ENCODE results near the gene TACC3.

Gene TACC3

GRCh38 chr4:1753294-1753696, 32.0 kb downstream of the TACC3 start:
- TF ChIP-seq CTCF (IDR thresholded peaks at IDR 0.05; ENCODE audit: borderline replicate concordance, control extremely low read depth, extremely low read depth, insufficient read depth, missing control alignments) = no peak
- no peak for DNase-seq (ENCODE audit: low spot score)
- in situ Hi-C loops (cut with MboI; ENCODE audit: low sequenced_read_pairs, unreplicated experiment) = no loop called here

GRCh38 chr4:1753697-1754311, 32.5 kb downstream of the TACC3 start:
- in situ Hi-C loops (cut with MboI; ENCODE audit: low sequenced_read_pairs, unreplicated experiment) = no loop called here
- no peak for DNase-seq (ENCODE audit: low spot score)
- no peak for TF ChIP-seq CTCF (IDR thresholded peaks at IDR 0.05; ENCODE audit: borderline replicate concordance, control extremely low read depth, extremely low read depth, insufficient read depth, missing control alignments)

DNA sequence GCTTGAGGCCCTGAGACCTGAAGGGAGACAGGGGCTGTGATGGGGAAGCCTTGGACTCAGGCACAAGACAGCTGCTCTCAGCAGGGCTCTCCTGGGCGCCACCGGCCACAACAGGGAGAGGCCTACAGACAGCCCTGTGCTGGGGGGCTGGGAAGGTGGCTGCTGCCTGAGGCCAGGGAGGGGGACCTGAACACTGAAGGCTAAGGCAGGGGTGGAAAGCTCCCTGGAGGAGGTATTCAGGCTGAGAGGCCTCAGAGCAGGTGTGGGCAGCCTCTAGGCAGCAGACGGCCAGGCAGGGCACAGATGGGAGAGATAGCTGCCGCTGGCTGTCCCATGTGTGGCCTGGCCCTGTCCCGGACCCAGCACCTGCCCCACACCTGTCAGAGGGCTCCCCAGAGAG, 33.0 kb downstream of the TACC3 start:
- DNase-seq (ENCODE audit: low spot score) = no peak
- in situ Hi-C loops (cut with MboI; ENCODE audit: low sequenced_read_pairs, unreplicated experiment) = no loop called here
- TF ChIP-seq CTCF (IDR thresholded peaks at IDR 0.05; ENCODE audit: borderline replicate concordance, control extremely low read depth, extremely low read depth, insufficient read depth, missing control alignments) = no peak

DNA sequence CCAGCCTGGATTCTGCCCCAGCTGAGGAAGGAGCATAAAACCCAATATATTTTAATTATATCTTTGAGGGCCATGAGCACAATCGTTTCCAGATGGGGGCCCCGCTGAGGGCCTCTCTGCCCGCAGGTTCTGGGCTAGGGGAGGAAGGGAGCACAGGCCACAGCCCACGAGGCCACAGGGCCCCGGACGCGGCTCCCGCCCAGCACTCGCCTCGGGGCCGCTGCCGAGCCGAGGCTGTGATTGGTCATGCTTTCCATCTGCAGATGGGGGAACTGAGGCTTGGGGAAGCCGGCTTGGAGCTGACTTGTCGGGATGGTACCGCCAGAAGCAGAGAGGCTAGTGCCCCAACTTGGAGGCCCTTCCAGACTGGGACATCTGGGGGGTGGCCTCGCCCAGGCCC, 34.0 kb downstream of the TACC3 start:
- in situ Hi-C loops (cut with MboI; ENCODE audit: low sequenced_read_pairs, unreplicated experiment) = no loop called here
- no peak for DNase-seq (ENCODE audit: low spot score)
- no peak for TF ChIP-seq CTCF (IDR thresholded peaks at IDR 0.05; ENCODE audit: borderline replicate concordance, control extremely low read depth, extremely low read depth, insufficient read depth, missing control alignments)

DNA sequence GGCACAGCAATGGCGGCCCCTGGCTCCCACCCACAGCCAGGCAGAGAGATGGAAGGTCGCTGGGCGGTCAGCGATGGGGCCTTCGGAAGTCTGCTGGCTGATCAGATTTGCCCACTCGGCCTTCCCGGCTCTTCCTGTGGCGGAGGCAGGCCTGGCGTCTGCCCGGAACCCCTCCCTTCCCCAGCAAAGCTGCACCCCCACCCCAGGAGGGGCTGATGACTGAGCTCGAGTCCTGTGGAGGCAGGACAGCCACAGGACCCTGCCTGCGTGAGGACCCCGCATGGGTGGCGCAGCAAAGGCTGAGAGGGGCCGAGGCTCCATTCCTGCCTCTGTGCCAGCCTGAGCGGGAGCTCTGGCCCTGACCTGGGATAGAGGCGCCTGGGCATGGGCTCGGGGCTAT, 34.8 kb downstream of the TACC3 start:
- no peak for DNase-seq (ENCODE audit: low spot score)
- no peak for TF ChIP-seq CTCF (IDR thresholded peaks at IDR 0.05; ENCODE audit: borderline replicate concordance, control extremely low read depth, extremely low read depth, insufficient read depth, missing control alignments)
- in situ Hi-C loops (cut with MboI; ENCODE audit: low sequenced_read_pairs, unreplicated experiment) = no loop called here

DNA sequence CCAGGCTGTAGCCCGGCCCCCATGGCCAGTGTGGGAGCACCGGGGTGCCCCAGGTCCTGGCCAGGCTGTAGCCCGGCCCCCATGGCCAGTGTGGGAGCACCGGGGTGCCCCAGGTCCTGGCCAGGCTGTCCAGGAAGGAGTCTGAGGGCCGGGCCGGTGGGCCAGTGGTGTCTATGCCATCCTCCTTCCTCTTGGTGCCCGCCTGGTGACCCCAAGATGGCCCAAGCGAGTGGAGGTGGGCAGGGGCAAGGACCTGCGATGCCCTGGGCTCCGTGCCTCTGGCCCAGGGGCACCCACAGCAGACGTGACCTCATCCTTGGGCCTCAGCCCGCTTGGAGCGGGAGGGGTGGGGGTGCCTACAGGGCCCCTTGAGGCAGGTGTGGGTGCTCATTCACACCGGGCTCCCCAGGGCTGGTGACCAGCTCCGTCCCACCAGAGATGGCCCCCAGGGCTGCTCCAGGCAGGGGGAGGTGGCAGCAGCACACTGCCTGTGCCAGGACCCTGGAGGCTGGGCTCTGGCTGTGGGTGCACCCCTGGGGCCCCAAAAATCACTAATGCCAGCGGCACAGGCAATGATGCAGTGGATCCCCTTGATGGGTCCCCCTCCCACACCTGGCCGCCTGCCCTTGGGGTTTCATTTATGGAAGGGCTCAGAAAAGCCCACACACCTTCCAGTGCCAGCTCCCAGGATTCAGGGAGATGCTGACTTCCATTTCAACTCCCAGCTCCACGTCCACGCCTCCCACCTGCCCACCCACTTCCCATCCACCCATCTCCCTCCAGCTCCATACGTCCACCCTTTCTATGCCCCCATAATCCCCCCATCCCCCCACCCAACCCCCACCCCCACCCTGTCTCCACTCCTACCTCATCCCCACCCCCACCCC, 35.8 kb downstream of the TACC3 start:
- TF ChIP-seq CTCF (IDR thresholded peaks at IDR 0.05; ENCODE audit: borderline replicate concordance, control extremely low read depth, extremely low read depth, insufficient read depth, missing control alignments) = no peak
- in situ Hi-C loops (cut with MboI; ENCODE audit: low sequenced_read_pairs, unreplicated experiment) = no loop called here
- DNase-seq (ENCODE audit: low spot score) = no peak
